Daoy (cell line): Measurements from ENCODE around the gene COL9A3. TPM values are rescaled to one million over a fixed set of nuclear protein-coding genes. Genes with fewer than 3 reads are reported as not detected.

Experiments
- DNase-seq: peaks from one replicate; pipeline ENCODE4 v3.0.0-alpha.2; 2015; ENCODE audit warnings: low read depth
- total RNA-seq: library from RNA; depleted of rRNA; stranded (reverse); fragments of >200 nt; shearing (Covaris generic); gene quantifications from 2 replicates; pipeline ENCODE4 v1.2.3, GENCODE V29; 2014

COL9A3 gene
- total RNA-seq, 1 experiment from 2014 or later, result 0.97 TPM

- no peak for DNase-seq
Measured at GRCh38 chr20:62856931-62857619, 40.2 kb downstream of the COL9A3 start.

GRCh38 chr20:62858058-62858830 lies 41.4 kb downstream of the COL9A3 start:
- DNase-seq, result no peak

DNA sequence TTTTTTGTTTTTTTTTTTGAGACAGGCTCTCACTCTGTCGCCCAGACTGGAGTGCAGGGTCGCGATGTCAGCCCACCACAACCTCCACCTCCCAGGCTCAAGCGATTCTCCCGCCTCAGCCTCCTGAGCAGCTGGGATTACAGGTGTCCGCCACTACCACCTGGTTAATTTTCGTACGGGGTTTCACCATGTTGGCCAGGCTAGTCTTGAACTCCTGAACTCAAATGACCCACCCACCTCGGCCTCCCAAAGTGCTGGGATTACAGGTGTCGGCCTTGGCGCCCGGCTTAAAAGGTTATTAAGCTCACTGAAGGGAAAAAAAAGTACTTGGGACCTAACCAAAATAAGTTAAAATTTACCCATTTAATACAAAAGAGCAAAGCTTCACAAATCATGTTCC lies 42.9 kb downstream of the COL9A3 start:
- DNase-seq, result no peak

- DNase-seq, result peak; percentile 51
Measured at GRCh38 chr20:62860391-62860923, 43.6 kb downstream of the COL9A3 start.

- DNase-seq, result peak; percentile 53
Measured at GRCh38 chr20:62860924-62861691, 44.3 kb downstream of the COL9A3 start.

DNA sequence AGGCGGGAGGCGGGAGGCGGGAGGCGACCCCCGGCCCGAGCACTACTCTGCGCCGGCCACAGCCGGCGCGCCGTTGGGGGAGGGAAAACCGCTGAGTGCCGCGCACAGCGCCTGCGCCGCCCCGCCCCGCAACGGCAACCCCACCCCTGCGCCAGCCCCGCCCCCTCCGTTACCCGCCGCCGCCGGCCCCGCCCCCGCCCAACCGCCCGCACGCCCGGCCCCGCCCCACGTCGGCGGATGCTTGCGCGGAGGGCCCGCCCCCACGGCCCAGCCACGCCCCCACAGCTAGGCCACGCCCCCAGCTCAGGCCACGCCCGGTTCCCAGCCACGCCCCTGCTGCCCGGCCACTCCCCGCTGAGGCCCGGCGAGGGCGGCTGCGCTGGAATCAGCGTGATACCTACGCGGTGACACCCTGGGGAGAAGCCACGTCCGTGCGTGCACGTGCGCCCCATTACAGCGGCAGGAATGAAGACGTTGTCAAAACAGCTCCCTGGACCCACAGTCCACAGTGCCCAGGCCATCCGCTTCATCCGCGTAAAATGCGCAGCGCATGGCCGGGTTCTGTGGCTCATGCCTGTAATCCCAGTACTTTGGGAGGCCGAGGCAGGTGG lies 45.0 kb downstream of the COL9A3 start, which contains the start of gene TCFL5:
Gene TCFL5, minus strand, starts transcription at position 97 of the 611 bp plus-strand sequence. CDS start 152 bp downstream, outside the sequence.
- peak; percentile 83 for DNase-seq

- no peak for DNase-seq
Measured at GRCh38 chr20:62864207-62864606, 47.4 kb downstream of the COL9A3 start.

GRCh38 chr20:62872184-62872847 lies 55.5 kb downstream of the COL9A3 start:
- DNase-seq, result no peak

DNA sequence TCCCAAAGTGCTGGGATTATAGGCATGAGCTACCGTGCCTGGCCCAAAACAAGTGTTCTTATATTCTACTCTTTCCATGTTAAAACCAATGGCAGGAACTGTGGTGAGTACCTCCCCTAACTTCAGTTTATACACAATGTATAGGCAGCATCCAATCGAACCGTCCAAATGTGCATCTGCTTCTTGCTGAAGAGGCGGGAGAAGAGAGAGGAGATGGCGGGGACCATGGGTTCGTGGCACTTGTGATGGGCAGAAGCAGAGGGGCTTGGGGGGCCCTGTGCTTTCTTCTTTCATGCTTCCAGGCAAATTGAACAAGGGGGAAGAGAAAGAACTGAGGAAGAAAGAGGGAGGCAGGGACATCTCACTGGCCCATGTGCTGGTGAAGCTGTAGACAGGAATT lies 56.0 kb downstream of the COL9A3 start:
- DNase-seq, result no peak

- DNase-seq, result no peak
Measured at GRCh38 chr20:62873280-62873679, 56.4 kb downstream of the COL9A3 start.

GRCh38 chr20:62873681-62874031 lies 56.8 kb downstream of the COL9A3 start:
- peak; percentile 59 for DNase-seq

- no peak for DNase-seq
Measured at GRCh38 chr20:62874964-62875344, 58.1 kb downstream of the COL9A3 start.

GRCh38 chr20:62875419-62876361 lies 58.8 kb downstream of the COL9A3 start:
- peak; percentile 93 for DNase-seq

DNA sequence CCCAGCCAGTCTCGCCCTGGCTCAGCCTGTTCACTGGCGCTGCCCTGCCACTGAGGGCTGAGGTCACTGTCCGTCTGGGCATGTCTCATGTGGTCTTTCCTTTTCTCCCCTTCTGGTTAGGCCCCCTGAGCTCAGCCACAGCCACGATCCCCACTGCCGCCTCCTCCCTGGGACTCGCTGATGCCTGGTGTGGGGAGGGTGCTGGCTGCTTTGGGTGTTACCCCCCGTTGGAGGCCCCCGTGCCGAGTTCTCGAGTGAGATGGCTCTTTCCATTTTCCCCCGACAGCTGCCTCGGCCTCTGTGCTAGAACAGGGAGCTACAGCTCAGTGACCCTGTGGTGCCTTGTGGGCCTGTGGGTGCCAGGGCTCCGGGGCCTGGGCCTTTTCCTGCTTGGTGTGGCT lies 59.7 kb downstream of the COL9A3 start:
- DNase-seq, result no peak

GRCh38 chr20:62876902-62877816 lies 60.3 kb downstream of the COL9A3 start:
- no peak for DNase-seq

GRCh38 chr20:62878244-62879038 lies 61.6 kb downstream of the COL9A3 start:
- no peak for DNase-seq

GRCh38 chr20:62879275-62880146 lies 62.7 kb downstream of the COL9A3 start:
- no peak for DNase-seq
